Karpas-422 (cell line): ENCODE measurements around the gene RBM8A. TPM values are rescaled to one million over a fixed set of nuclear protein-coding genes. Genes with fewer than 3 reads are reported as not detected.

Experiments
- DNase-seq: peaks from one replicate; pipeline ENCODE4 v3.0.0-alpha.2; 2015
- H2AFZ ChIP-seq: fragments of 200-600 bp; sonication (generic); 2 replicates; pipeline ENCODE4 v1.6.1; 2014; ENCODE audit warnings: antibody characterized with exemption, low read length, mixed read lengths
- H3K27ac ChIP-seq: fragments of 200-600 bp; sonication (generic); 2 replicates; pipeline ENCODE4 v1.5.1; 2014; ENCODE audit warnings: mild to moderate bottlenecking, low read length, moderate library complexity
- H3K27me3 ChIP-seq: fragments of 200-600 bp; sonication (generic); 2 replicates; pipeline ENCODE4 v1.6.1; 2014; ENCODE audit warnings: low read length, mixed read lengths
- H3K36me3 ChIP-seq: fragments of 200-600 bp; sonication (generic); 2 replicates; pipeline ENCODE4 v1.6.1; 2014; ENCODE audit warnings: low read length, mixed read lengths; ENCODE audit not compliant: insufficient read depth
- H3K4me1 ChIP-seq: fragments of 200-600 bp; sonication (generic); 2 replicates; pipeline ENCODE4 v1.6.1; 2014; ENCODE audit warnings: mild to moderate bottlenecking, low read length, mixed read lengths
- H3K4me2 ChIP-seq: fragments of 200-600 bp; sonication (generic); 2 replicates; pipeline ENCODE4 v1.6.1; 2014; ENCODE audit warnings: low read length, low read depth, mild to moderate bottlenecking; ENCODE audit not compliant: poor library complexity, severe bottlenecking
- H3K4me3 ChIP-seq: fragments of 200-600 bp; sonication (generic); 2 replicates; pipeline ENCODE4 v1.5.1; 2014; ENCODE audit warnings: mild to moderate bottlenecking, antibody characterized with exemption, low read length, mixed read lengths
- H3K79me2 ChIP-seq: fragments of 200-600 bp; sonication (generic); 2 replicates; pipeline ENCODE4 v1.6.1; 2014; ENCODE audit warnings: mild to moderate bottlenecking, low read length, mixed read lengths
- H3K9ac ChIP-seq: fragments of 200-600 bp; sonication (generic); 2 replicates; pipeline ENCODE4 v1.6.0; 2014; ENCODE audit warnings: low read length
- H3K9me2 ChIP-seq: fragments of 200-600 bp; sonication (generic), shearing (Covaris generic); replicated peaks from 2 replicates; pipeline ENCODE4 v1.6.0; 2014; ENCODE audit warnings: mild to moderate bottlenecking, low read length, moderate library complexity; ENCODE audit not compliant: insufficient read depth
- H3K9me3 ChIP-seq: fragments of 300-700, 200-600 bp; sonication (generic); 2 replicates; pipeline ENCODE4 v1.6.1; 2014; ENCODE audit warnings: low read length, mixed read lengths
- H4K20me1 ChIP-seq: fragments of 200-600 bp; sonication (generic); 2 replicates; pipeline ENCODE4 v1.6.1; 2014; ENCODE audit warnings: mild to moderate bottlenecking, antibody characterized with exemption, low read length, low read depth; ENCODE audit not compliant: insufficient read depth
- total RNA-seq: library from RNA; depleted of rRNA; stranded (reverse); fragments of >200 nt; shearing (Covaris generic); gene quantifications from 2 replicates; pipeline ENCODE4 v1.2.3, GENCODE V29; 2014; ENCODE audit warnings: low replicate concordance

RBM8A gene
- total RNA-seq, 1 experiment from 2014 or later: 130 TPM

DNA sequence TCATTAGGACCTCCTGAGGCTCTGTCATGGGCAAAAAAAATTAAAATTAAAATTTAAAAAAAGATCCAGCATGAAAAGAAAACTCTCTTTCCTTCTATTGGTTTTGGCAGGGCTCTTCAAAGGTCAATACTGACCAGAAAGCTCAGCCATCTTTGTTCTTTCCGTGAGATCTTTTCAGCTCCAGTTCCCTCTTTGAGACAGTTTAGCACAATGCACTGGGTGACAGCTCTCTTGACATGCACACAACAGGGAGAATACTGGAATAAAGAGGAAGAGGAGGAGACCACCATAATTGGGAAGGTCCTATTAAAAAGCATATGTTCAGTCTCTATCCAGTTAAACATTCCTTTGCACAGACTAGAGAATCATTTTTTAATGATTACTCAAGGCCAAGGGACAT is 24.2 kb upstream of the RBM8A start:
- H3K36me3 ChIP-seq: peaks cover 51% of the 10 kb centered on the region
- H3K4me2 ChIP-seq: no peak overlapping the region
- H3K9me2 ChIP-seq: no peaks in the 10 kb centered on the region
- no peak for DNase-seq
- H3K9ac ChIP-seq: no peak overlapping the region
- peaks cover 100% of the 10 kb centered on the region for H3K79me2 ChIP-seq
- no peak overlapping the region for H3K27ac ChIP-seq
- no peak overlapping the region for H2AFZ ChIP-seq
- H3K27me3 ChIP-seq: no peaks in the 10 kb centered on the region
- H4K20me1 ChIP-seq: no peaks in the 10 kb centered on the region
- no peak overlapping the region for H3K4me3 ChIP-seq
- H3K4me1 ChIP-seq: peaks cover 45% of the 10 kb centered on the region
- H3K9me3 ChIP-seq: no peaks in the 10 kb centered on the region

DNA sequence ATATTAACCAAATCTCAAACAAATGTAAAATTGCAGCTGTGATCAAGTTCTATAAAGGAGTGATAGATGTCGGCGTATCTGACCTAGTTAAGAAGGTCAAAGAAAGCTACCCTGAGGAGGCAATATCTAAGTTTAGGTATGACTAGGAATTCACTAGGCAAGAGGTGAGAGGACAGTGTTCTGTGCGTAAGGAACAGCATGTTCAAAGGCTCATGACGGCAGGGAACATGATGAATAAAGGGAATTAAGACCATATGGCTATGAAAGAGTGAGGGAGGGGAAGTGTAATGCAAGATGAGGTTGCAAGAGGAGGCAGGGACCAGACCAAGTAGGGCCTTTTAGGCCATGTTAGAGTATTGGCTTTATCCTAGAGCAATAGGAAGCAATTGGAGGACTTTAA is 21.9 kb upstream of the RBM8A start:
- H3K79me2 ChIP-seq: peaks cover 93% of the 10 kb centered on the region
- H3K9me2 ChIP-seq: no peaks in the 10 kb centered on the region
- H3K36me3 ChIP-seq: peaks cover 34% of the 10 kb centered on the region
- no peaks in the 10 kb centered on the region for H3K27me3 ChIP-seq
- no peaks in the 10 kb centered on the region for H4K20me1 ChIP-seq
- DNase-seq: no peak
- H3K4me2 ChIP-seq: no peak overlapping the region
- peaks cover 22% of the 10 kb centered on the region for H3K4me1 ChIP-seq
- no peak overlapping the region for H3K9ac ChIP-seq
- H3K27ac ChIP-seq: peak overlapping the region; percentile 23; the same call in 1 of the 2 replicates
- no peak overlapping the region for H3K4me3 ChIP-seq
- no peaks in the 10 kb centered on the region for H3K9me3 ChIP-seq
- H2AFZ ChIP-seq: no peak overlapping the region

DNA sequence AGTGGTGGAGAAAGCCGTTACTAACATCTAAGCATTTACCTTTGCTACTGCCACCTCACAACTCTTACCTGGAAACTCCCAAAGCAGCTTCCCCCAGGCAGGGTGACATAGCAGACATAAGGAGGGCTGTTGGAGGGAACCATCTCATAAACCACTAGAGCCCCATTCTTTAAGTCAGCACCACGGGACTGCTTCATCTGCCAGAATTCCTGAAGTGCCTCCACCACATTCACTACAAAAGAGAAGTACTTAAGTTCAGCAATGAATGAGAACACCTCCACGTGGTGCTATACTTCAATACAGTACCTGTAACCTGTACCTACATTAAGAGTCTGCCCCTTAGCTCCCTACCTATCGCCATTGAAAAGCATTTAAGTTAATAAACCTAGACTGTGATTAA is 20.3 kb upstream of the RBM8A start:
- H3K36me3 ChIP-seq: peaks cover 34% of the 10 kb centered on the region
- no peak overlapping the region for H3K27ac ChIP-seq
- no peaks in the 10 kb centered on the region for H3K27me3 ChIP-seq
- H3K4me3 ChIP-seq: no peak overlapping the region
- DNase-seq: no peak
- H3K4me2 ChIP-seq: no peak overlapping the region
- peaks cover 89% of the 10 kb centered on the region for H3K79me2 ChIP-seq
- no peaks in the 10 kb centered on the region for H3K9me3 ChIP-seq
- H3K4me1 ChIP-seq: peaks cover 18% of the 10 kb centered on the region
- no peak overlapping the region for H2AFZ ChIP-seq
- H4K20me1 ChIP-seq: no peaks in the 10 kb centered on the region
- H3K9me2 ChIP-seq: no peaks in the 10 kb centered on the region
- H3K9ac ChIP-seq: no peak overlapping the region

DNA sequence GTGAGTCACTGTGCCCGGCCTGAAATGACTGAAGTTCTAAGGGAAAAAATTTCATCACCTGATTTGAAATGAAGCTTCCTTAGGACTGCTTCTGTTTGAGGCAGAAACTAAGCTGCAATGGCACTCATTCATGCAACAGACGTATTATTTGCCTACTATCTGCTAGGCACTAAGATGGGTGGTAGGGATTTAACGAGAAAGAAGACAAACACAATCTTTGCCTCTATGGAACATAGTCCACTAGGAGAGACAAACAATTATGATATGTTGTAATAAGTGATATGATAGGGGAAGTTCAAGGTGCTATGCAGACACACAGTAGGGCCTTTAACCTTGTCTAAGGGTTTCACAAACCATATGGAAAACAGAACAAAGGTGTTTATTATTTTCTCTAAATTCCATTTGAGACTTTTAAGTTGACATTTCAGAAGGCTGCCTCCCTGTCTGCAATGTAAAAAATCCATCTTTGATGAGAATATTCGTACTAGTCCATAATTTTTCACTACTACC is 19.2 kb upstream of the RBM8A start:
- H3K79me2 ChIP-seq: peaks cover 85% of the 10 kb centered on the region
- H3K4me1 ChIP-seq: peaks cover 16% of the 10 kb centered on the region
- H3K36me3 ChIP-seq: peaks cover 32% of the 10 kb centered on the region
- H3K9ac ChIP-seq: no peak overlapping the region
- H4K20me1 ChIP-seq: no peaks in the 10 kb centered on the region
- no peak for DNase-seq
- no peak overlapping the region for H3K4me2 ChIP-seq
- H3K9me2 ChIP-seq: no peaks in the 10 kb centered on the region
- no peak overlapping the region for H2AFZ ChIP-seq
- no peaks in the 10 kb centered on the region for H3K27me3 ChIP-seq
- H3K27ac ChIP-seq: no peak overlapping the region
- H3K4me3 ChIP-seq: no peak overlapping the region
- no peaks in the 10 kb centered on the region for H3K9me3 ChIP-seq

GRCh38 chr1:145944532-145944931 is 17.2 kb upstream of the RBM8A start:
- H3K4me1 ChIP-seq: peaks cover 23% of the 10 kb centered on the region
- H3K9ac ChIP-seq: no peak overlapping the region
- no peaks in the 10 kb centered on the region for H3K9me2 ChIP-seq
- H3K79me2 ChIP-seq: peaks cover 71% of the 10 kb centered on the region
- no peaks in the 10 kb centered on the region for H3K9me3 ChIP-seq
- no peak overlapping the region for H3K27ac ChIP-seq
- no peak overlapping the region for H3K4me2 ChIP-seq
- no peak for DNase-seq
- no peak overlapping the region for H3K4me3 ChIP-seq
- H2AFZ ChIP-seq: no peak overlapping the region
- H4K20me1 ChIP-seq: no peaks in the 10 kb centered on the region
- H3K27me3 ChIP-seq: no peaks in the 10 kb centered on the region
- H3K36me3 ChIP-seq: peaks cover 40% of the 10 kb centered on the region

DNA sequence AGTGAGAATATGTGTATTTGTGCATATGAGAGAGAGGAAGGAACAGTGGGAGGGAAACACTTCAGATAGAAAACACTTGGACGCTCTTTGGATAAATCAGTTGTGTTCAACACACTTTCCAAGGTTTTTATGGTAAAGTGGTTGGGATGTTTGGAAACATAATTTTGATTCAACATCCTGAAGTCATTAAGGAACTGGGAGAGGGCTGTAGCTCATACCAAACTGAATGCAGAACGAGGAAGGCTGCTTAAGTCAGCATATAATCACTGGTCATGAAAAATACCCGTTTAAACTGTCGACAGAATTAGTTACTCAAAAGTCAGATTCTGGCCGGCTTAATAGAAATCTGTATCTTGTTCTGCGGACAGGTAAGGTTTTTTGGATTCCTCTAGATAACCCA is 15.6 kb upstream of the RBM8A start:
- Histone ChIP-seq H2AFZ (no peak overlapping the region), H3K9me3 (no peaks in the 10 kb centered on the region), H4K20me1 (no peaks in the 10 kb centered on the region), H3K4me2 (no peak overlapping the region), H3K9ac (no peak overlapping the region), H3K4me3 (no peak overlapping the region), H3K27ac (no peak overlapping the region), H3K79me2 (peaks cover 54% of the 10 kb centered on the region), H3K9me2 (no peaks in the 10 kb centered on the region), H3K36me3 (peaks cover 37% of the 10 kb centered on the region), H3K4me1 (peaks cover 18% of the 10 kb centered on the region), H3K27me3 (no peaks in the 10 kb centered on the region)
- no peak for DNase-seq

DNA sequence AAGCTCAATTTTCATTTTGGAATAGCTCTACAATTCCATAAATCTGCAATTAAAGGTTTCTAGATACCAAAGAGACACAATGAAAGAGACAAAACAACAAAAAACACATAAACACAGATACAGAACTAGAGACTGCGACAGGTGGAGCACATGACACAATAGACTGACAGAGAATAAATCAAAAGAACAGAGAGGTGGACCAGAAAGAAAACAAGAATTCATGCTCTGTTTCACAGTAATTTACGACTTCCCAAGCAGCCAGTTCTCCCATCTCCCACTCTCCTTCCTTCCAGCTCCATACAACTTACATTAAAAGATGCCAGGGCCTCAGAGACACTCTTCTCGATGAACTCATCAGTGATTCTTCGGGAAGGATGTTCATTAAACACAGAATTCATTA is 15.1 kb upstream of the RBM8A start:
- Histone ChIP-seq H3K27me3 (no peaks in the 10 kb centered on the region), H3K9ac (no peak overlapping the region), H3K4me3 (no peak overlapping the region), H3K9me2 (no peaks in the 10 kb centered on the region), H3K27ac (no peak overlapping the region), H3K79me2 (peaks cover 49% of the 10 kb centered on the region), H3K9me3 (no peaks in the 10 kb centered on the region), H3K36me3 (peaks cover 38% of the 10 kb centered on the region), H2AFZ (no peak overlapping the region), H4K20me1 (no peaks in the 10 kb centered on the region), H3K4me2 (no peak overlapping the region), H3K4me1 (peaks cover 17% of the 10 kb centered on the region)
- no peak for DNase-seq

- H3K9me3 ChIP-seq: no peaks in the 10 kb centered on the region
- H3K9ac ChIP-seq: no peak overlapping the region
- H4K20me1 ChIP-seq: no peaks in the 10 kb centered on the region
- H2AFZ ChIP-seq: no peak overlapping the region
- H3K36me3 ChIP-seq: peaks cover 31% of the 10 kb centered on the region
- H3K4me3 ChIP-seq: no peak overlapping the region
- peak; percentile 33 for DNase-seq
- H3K27me3 ChIP-seq: no peaks in the 10 kb centered on the region
- peak overlapping the region; percentile 11; the same call in 1 of the 2 replicates for H3K27ac ChIP-seq
- peaks cover 38% of the 10 kb centered on the region for H3K4me1 ChIP-seq
- H3K9me2 ChIP-seq: no peaks in the 10 kb centered on the region
- H3K79me2 ChIP-seq: peaks cover 13% of the 10 kb centered on the region
- H3K4me2 ChIP-seq: no peak overlapping the region
Observed at GRCh38 chr1:145937436-145937835, 10.2 kb upstream of the RBM8A start.

GRCh38 chr1:145936247-145936646 is 9.0 kb upstream of the RBM8A start:
- no peak overlapping the region for H3K4me3 ChIP-seq
- H4K20me1 ChIP-seq: no peaks in the 10 kb centered on the region
- H3K9me2 ChIP-seq: no peaks in the 10 kb centered on the region
- DNase-seq: no peak
- H3K4me1 ChIP-seq: peaks cover 47% of the 10 kb centered on the region
- H3K79me2 ChIP-seq: peaks cover 6% of the 10 kb centered on the region
- peak overlapping the region; percentile 67 for H3K27ac ChIP-seq
- no peaks in the 10 kb centered on the region for H3K9me3 ChIP-seq
- no peak overlapping the region for H2AFZ ChIP-seq
- H3K36me3 ChIP-seq: peaks cover 23% of the 10 kb centered on the region
- H3K9ac ChIP-seq: no peak overlapping the region
- no peaks in the 10 kb centered on the region for H3K27me3 ChIP-seq
- H3K4me2 ChIP-seq: no peak overlapping the region
